ENCODE data around the gene UVSSA.

UVSSA gene

DNA sequence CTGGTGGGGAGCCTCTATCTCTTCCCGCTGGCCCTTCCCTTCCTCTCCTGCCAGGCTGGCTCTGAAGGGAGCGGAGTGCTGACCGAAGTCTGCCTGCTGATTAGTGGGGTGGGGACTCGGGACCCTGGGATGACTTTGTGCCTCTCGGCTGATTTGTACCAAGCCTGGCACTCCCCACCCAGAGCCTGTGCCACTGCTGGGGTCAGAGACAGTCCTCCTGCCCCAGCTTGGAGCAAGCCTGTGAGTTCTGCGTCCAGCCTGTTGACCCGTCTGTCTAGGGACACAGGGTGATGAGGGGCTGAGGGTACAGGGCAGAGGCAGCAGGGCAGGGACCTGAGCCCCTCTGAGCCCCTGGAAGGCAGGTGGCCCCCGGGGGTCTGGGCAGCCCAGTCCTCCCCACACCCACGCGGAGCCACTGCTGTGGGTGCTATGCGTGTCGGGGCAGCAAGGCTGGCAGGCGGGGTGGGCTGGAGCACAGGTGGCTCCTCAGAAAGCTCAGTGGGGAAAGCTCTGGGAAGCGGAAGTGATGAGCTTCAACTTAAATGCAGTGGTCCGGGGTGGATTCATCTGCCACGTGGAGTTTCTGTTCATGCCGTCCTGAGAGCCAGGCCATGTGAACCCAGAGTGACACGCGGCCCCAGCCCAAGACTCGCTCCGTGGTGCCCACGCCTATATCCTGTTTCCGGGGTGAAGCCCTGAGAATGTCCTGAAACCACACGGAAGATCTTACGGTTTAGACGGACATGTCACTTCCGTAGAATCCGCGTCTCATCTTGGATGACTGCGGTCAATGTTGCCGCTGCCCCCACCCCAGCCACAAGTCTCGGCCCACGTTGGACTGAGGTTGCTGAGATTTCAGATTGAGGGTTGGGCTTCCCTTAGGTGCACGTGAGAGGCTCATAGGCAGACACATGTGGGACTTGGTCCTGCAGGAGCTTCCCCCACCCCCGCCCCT lies 21.1 kb upstream of the UVSSA start:
- peaks cover 67% of the 10 kb centered on the region for H3K36me3 ChIP-seq
- DNase-seq, result no peak
- no peaks in the 10 kb centered on the region for H3K9me3 ChIP-seq (ENCODE audit: severe bottlenecking)
- no peaks in the 10 kb centered on the region for H3K27me3 ChIP-seq (ENCODE audit: insufficient read depth, low read depth, severe bottlenecking)
- TF ChIP-seq, protein P1, sequence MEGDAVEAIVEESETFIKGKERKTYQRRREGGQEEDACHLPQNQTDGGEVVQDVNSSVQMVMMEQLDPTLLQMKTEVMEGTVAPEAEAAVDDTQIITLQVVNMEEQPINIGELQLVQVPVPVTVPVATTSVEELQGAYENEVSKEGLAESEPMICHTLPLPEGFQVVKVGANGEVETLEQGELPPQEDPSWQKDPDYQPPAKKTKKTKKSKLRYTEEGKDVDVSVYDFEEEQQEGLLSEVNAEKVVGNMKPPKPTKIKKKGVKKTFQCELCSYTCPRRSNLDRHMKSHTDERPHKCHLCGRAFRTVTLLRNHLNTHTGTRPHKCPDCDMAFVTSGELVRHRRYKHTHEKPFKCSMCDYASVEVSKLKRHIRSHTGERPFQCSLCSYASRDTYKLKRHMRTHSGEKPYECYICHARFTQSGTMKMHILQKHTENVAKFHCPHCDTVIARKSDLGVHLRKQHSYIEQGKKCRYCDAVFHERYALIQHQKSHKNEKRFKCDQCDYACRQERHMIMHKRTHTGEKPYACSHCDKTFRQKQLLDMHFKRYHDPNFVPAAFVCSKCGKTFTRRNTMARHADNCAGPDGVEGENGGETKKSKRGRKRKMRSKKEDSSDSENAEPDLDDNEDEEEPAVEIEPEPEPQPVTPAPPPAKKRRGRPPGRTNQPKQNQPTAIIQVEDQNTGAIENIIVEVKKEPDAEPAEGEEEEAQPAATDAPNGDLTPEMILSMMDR (IDR thresholded peaks at IDR 0.05; ENCODE audit: low read depth, low read length), result no peak
- H3K27ac ChIP-seq, result no peak overlapping the region
- no peak overlapping the region for H3K4me3 ChIP-seq (ENCODE audit: low read depth, low read length)

DNA sequence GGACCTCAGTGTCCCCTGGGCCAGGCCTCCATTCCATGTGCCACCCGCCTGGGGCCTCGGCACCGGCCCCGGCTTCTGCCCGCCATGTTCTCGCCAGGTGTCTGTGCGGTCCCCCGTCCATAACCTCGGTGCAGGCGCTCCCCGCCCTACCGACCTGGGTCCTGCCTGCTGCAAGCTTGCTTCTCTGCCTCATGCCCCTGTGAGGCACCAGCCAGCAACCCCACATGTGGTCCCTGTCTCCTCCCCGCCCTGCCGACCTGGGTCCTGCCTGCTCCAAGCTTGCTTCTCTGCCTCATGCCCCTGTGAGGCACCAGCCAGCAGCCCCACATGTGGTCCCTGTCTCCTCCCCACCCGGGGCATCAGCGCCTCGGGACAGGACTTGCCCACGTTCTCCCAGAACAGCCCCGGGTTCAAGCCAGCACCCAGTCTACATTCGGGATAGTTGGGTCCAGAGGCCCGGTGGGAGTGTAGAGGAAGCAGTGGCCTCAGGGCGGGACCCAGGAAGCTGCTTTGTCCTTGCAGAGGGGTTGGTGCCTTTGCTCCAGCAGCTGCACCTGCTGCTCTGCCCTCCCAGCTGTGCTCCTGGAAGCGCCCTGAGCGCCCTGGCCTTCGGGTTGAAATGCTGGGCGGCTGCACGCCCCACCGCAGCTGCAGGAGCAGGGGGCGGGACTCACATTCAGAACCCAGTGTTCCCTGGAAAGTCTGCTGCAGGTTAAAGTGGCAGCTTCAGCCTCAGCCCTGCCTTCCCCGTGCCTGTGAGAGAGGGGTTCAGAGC lies 20.1 kb upstream of the UVSSA start:
- no peak overlapping the region for H3K4me3 ChIP-seq (ENCODE audit: low read depth, low read length)
- H3K36me3 ChIP-seq, result peaks cover 70% of the 10 kb centered on the region
- TF ChIP-seq, protein P1 (IDR thresholded peaks at IDR 0.05; ENCODE audit: low read depth, low read length), result no peak
- no peak for DNase-seq
- no peaks in the 10 kb centered on the region for H3K9me3 ChIP-seq (ENCODE audit: severe bottlenecking)
- H3K27ac ChIP-seq, result no peak overlapping the region
- H3K27me3 ChIP-seq (ENCODE audit: insufficient read depth, low read depth, severe bottlenecking), result no peaks in the 10 kb centered on the region

DNA sequence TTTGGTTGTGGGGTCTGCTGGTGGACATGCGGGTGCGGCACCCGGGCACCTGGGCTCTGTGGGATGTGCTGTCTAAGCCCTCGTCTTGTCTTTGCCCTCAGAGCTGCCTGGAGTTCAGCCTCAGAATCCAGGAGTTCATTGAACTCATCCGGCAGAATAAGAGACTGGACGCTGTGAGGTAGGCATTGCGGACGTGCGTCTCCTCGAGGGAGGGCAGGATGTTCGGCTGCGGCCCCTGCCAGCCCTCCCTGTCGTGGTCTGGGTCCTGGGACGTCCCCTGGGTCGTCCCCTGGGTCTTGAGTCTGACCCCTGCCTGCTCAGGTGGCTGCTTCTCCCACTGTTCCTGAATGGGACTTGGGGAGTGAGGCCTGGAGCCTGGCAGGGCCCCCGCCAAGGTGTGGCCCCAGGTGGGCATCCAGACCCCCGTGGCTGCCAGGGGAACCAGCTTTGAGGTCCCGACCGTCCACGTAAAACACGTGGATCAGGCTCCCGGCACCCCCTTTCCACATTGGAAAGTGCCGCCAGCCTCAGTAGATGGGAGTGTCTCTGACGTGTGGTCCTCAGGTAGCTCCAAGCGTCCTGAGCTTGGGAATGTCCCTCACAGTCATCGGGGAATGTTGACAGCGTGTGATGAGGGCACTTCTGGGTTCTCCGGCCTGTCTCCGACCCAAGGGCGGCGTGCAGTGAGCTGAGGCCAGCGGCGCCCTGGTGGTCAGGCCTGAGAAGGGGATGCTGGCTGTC lies 19.3 kb upstream of the UVSSA start:
- no peak for DNase-seq
- H3K36me3 ChIP-seq, result peaks cover 70% of the 10 kb centered on the region
- no peaks in the 10 kb centered on the region for H3K9me3 ChIP-seq (ENCODE audit: severe bottlenecking)
- H3K27me3 ChIP-seq (ENCODE audit: insufficient read depth, low read depth, severe bottlenecking), result no peaks in the 10 kb centered on the region
- TF ChIP-seq, protein P1 (IDR thresholded peaks at IDR 0.05; ENCODE audit: low read depth, low read length), result no peak
- H3K4me3 ChIP-seq (ENCODE audit: low read depth, low read length), result no peak overlapping the region
- H3K27ac ChIP-seq, result no peak overlapping the region

DNA sequence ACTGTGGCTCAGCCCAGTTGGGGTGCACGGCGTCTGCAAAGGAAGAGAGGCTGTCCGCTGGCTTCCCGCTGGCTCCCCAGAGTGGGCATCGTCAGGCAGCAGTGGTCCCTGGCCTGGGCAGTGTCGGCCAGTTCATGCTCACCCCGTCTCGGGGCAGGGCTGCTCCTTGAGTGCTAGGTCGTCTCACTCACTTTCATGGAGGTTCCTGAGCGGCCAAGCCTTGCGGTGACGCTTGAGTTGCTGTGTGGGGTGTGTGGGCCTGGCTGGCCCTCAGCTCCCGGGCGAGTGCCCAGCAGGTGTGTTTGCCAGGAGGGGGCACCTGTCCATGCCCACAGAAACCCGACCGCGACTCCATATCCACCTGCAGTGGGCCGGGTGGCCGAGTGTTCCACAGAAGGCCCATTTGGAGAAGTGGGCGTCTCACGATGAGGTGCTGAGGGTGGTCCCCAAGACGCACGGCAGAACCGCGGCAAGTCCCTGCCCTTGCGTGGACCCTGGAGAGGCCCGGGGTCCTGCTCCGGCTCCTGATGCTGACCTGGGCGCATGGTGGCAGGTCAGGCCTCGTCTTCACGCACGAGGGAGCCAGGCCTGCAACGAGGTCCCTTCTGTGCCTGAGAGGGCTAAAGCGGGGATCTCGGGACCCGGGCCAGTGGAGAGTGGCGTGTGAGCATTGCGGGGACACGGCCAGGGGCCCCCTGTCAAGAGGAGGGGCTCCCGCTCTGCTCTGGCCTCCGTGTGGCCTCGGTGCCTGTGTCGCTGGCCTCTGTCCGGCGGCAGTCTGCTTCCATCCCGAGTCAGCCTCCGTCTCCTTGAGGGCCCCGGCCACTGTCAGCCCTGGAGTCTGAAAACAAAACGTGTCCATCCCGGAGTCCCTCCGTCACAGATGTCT lies 18.5 kb upstream of the UVSSA start:
- no peaks in the 10 kb centered on the region for H3K9me3 ChIP-seq (ENCODE audit: severe bottlenecking)
- H3K27me3 ChIP-seq (ENCODE audit: insufficient read depth, low read depth, severe bottlenecking), result no peaks in the 10 kb centered on the region
- no peak for DNase-seq
- no peak overlapping the region; the same call in 1 of the 2 replicates for H3K27ac ChIP-seq
- no peak overlapping the region for H3K4me3 ChIP-seq (ENCODE audit: low read depth, low read length)
- TF ChIP-seq, protein P1 (IDR thresholded peaks at IDR 0.05; ENCODE audit: low read depth, low read length), result no peak
- H3K36me3 ChIP-seq, result peaks cover 71% of the 10 kb centered on the region
